ENCODE measurements around the gene CEACAM1. TPM values are rescaled to one million over a fixed set of nuclear protein-coding genes. Genes with fewer than 3 reads are reported as not detected.

The CEACAM1 gene
- total RNA-seq, 1 experiment from 2014 or later = 7.1 TPM

DNA sequence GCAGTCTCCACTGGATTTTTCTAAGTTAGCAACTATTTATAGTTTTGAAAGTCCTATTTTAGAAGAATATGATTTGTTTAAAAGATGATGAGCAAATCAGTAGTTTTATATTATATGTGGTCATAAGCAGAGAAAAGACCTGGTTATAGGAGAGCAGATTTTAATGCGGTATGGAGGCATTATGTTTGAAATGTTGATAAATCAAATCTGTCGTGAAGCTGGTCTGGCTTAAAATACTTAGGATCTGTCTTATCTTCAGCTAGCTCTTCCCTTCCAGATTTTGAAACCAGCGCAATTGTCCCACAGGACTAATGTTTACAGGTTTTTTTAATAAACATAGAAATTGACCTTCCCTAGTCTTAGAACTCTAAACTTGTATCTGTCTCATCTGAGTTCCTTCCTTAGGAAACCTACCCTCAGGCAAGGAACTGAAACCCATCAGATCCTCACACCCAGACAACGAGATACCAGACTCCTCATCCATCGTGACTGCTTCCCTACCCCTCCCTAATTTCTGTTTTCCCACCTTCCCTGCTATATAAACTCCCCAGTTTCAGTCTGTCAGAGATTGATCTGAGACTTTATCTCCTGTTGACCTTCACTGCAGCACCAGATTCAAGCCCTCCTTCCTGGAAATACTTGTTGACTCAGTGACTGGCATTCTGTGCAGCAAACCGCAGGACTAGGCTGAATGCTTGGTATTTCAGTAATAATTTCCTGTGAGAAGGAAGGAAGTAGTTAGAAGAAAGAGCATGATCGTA lies 47.8 kb downstream of the CEACAM1 start:
- TF ChIP-seq, protein P1, sequence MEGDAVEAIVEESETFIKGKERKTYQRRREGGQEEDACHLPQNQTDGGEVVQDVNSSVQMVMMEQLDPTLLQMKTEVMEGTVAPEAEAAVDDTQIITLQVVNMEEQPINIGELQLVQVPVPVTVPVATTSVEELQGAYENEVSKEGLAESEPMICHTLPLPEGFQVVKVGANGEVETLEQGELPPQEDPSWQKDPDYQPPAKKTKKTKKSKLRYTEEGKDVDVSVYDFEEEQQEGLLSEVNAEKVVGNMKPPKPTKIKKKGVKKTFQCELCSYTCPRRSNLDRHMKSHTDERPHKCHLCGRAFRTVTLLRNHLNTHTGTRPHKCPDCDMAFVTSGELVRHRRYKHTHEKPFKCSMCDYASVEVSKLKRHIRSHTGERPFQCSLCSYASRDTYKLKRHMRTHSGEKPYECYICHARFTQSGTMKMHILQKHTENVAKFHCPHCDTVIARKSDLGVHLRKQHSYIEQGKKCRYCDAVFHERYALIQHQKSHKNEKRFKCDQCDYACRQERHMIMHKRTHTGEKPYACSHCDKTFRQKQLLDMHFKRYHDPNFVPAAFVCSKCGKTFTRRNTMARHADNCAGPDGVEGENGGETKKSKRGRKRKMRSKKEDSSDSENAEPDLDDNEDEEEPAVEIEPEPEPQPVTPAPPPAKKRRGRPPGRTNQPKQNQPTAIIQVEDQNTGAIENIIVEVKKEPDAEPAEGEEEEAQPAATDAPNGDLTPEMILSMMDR (IDR thresholded peaks at IDR 0.05; ENCODE audit: insufficient read depth in 1 of 2, low read depth in 1 of 2, low read length in 1 of 2, severe bottlenecking in 1 of 2, unreplicated experiment in 1 of 2) = no peak
- Mint-ChIP-seq H3K36me3 (ENCODE audit: insufficient read depth, unreplicated experiment) (no peaks in the 10 kb centered on the region), H3K27me3 (ENCODE audit: insufficient read depth, unreplicated experiment) (no peaks in the 10 kb centered on the region), H3K4me1 (ENCODE audit: low read depth, unreplicated experiment) (peaks cover 27% of the 10 kb centered on the region), H3K27ac (ENCODE audit: unreplicated experiment) (peak overlapping the region; percentile 15), H3K4me3 (ENCODE audit: unreplicated experiment) (no peak overlapping the region), H3K9me3 (ENCODE audit: unreplicated experiment) (no peaks in the 10 kb centered on the region)
- Histone ChIP-seq H3K4me3 (ENCODE audit: low read depth, low read length) (no peak overlapping the region), H3K9me3 (no peaks in the 10 kb centered on the region; the same call in 1 of the 2 replicates), H3K4me1 (peaks cover 36% of the 10 kb centered on the region), H3K27me3 (replicated peaks; ENCODE audit: control insufficient read depth, insufficient read depth, low read length) (no peaks in the 10 kb centered on the region), H3K36me3 (ENCODE audit: control insufficient read depth, insufficient read depth, low read length) (no peaks in the 10 kb centered on the region)
- peak in 1 of 2 experiments; percentile 46 for DNase-seq
- BruUV-seq (replicated peaks) = no TSS peak
- intact Hi-C loops (cut with micrococcal nuclease; ENCODE audit: unreplicated experiment) = no loop called here
- ChIA-PET POLR2A (no interaction called here), CTCF (no interaction called here)

DNA sequence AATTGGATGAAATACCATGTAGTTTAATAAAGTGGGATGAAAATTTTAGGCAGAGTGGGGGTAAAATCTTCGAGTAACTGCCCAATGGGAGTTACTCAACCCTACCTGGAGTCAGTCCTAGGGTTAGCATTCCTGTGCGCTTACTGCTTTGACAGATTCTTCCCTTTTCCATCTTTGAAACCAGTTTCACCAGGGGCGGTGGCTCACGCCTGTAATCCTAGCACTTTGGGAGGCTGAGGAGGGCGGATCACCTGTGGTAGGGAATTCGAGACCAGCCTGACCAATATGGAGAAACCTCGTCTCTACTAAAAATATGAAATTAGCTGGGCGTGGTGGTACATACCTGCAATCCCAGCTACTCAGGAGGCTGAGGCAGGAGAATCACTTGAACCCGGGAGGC lies 48.5 kb downstream of the CEACAM1 start:
- H3K36me3 ChIP-seq (ENCODE audit: control insufficient read depth, insufficient read depth, low read length) = no peaks in the 10 kb centered on the region
- H3K36me3 Mint-ChIP-seq (ENCODE audit: insufficient read depth, unreplicated experiment) = no peaks in the 10 kb centered on the region
- peaks cover 27% of the 10 kb centered on the region for H3K4me1 Mint-ChIP-seq (ENCODE audit: low read depth, unreplicated experiment)
- H3K27me3 ChIP-seq (replicated peaks; ENCODE audit: control insufficient read depth, insufficient read depth, low read length) = no peaks in the 10 kb centered on the region
- no peak overlapping the region for H3K4me3 ChIP-seq (ENCODE audit: low read depth, low read length)
- no peak overlapping the region for H3K4me3 Mint-ChIP-seq (ENCODE audit: unreplicated experiment)
- DNase-seq = no peak
- TF ChIP-seq, protein P1 (IDR thresholded peaks at IDR 0.05; ENCODE audit: insufficient read depth in 1 of 2, low read depth in 1 of 2, low read length in 1 of 2, severe bottlenecking in 1 of 2, unreplicated experiment in 1 of 2) = no peak
- H3K4me1 ChIP-seq = peaks cover 30% of the 10 kb centered on the region
- no TSS peak for BruUV-seq (replicated peaks)
- intact Hi-C loops (cut with micrococcal nuclease; ENCODE audit: unreplicated experiment) = no loop called here
- no peaks in the 10 kb centered on the region for H3K27me3 Mint-ChIP-seq (ENCODE audit: insufficient read depth, unreplicated experiment)
- ChIA-PET CTCF (no interaction called here), POLR2A (no interaction called here)
- H3K27ac Mint-ChIP-seq (ENCODE audit: unreplicated experiment) = no peak overlapping the region
- H3K9me3 ChIP-seq = no peaks in the 10 kb centered on the region; the same call in 1 of the 2 replicates
- no peaks in the 10 kb centered on the region for H3K9me3 Mint-ChIP-seq (ENCODE audit: unreplicated experiment)

DNA sequence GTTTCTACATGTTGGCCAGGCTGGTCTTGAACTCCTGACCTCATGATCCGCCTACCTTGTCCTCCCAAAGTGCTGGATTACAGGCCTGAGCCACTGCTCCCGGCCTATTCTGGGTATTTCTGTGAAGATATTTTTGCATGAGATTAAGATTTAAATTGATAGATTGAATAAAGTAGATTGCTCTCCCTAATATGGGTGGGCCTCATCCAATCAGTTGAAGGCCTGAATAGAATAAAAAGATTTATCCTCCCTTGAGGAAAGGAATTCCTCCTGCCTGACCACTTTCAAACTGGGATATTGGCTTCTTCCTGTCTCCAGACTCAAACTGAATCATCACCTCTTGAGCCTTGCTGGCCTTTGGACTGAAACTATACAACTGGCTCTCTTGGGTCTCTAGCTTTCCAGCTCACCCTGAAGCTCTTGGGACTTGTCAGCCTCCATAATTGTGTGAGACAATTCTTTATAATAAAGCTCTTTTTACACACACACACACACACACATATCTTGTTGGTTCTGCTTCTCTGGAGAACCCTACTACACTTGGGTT lies 49.4 kb downstream of the CEACAM1 start:
- Mint-ChIP-seq H3K4me3 (ENCODE audit: unreplicated experiment) (no peak overlapping the region), H3K9me3 (ENCODE audit: unreplicated experiment) (no peaks in the 10 kb centered on the region), H3K27me3 (ENCODE audit: insufficient read depth, unreplicated experiment) (no peaks in the 10 kb centered on the region), H3K27ac (ENCODE audit: unreplicated experiment) (no peak overlapping the region), H3K4me1 (ENCODE audit: low read depth, unreplicated experiment) (peaks cover 21% of the 10 kb centered on the region), H3K36me3 (ENCODE audit: insufficient read depth, unreplicated experiment) (no peaks in the 10 kb centered on the region)
- no peak for DNase-seq
- Histone ChIP-seq H3K36me3 (ENCODE audit: control insufficient read depth, insufficient read depth, low read length) (no peaks in the 10 kb centered on the region), H3K9me3 (no peaks in the 10 kb centered on the region; the same call in 1 of the 2 replicates), H3K27me3 (replicated peaks; ENCODE audit: control insufficient read depth, insufficient read depth, low read length) (no peaks in the 10 kb centered on the region), H3K4me3 (ENCODE audit: low read depth, low read length) (no peak overlapping the region), H3K4me1 (peaks cover 25% of the 10 kb centered on the region)
- intact Hi-C loops (cut with micrococcal nuclease; ENCODE audit: unreplicated experiment) = no loop called here
- CTCF ChIA-PET = interaction anchor here (1.3 kb wide), 1 partner anchor 50 kb away, joined by 6 read pairs; the partner anchor contains the start of gene CEACAM1
- POLR2A ChIA-PET = no interaction called here
- TF ChIP-seq, protein P1 (IDR thresholded peaks at IDR 0.05; ENCODE audit: insufficient read depth in 1 of 2, low read depth in 1 of 2, low read length in 1 of 2, severe bottlenecking in 1 of 2, unreplicated experiment in 1 of 2) = no peak
- BruUV-seq (replicated peaks) = no TSS peak

Measured in Caco-2 (cell line).